HG02852 (cell line): ENCODE measurements around the gene ROBO1.
"Not testable (repeated sequence)": the region's sequence is repeated elsewhere in the genome, so short reads cannot be mapped to it uniquely, and the experiment has no call there.

Source experiments
- ATAC-seq: cut with Tn5 transposase; IDR thresholded peaks from one replicate; pipeline ENCODE4 v1.9.1; 2021; ENCODE audit warnings: mild to moderate bottlenecking, moderate library complexity; ENCODE audit not compliant: unreplicated experiment

ROBO1 gene

GRCh38 chr3:78725703-78726246 is 1042.0 kb downstream of the ROBO1 start:
- ATAC-seq = no peak

GRCh38 chr3:78724859-78725258 is 1042.9 kb downstream of the ROBO1 start:
- no peak for ATAC-seq

- not testable (repeated sequence) for ATAC-seq
Observed at GRCh38 chr3:78724364-78724763, 1043.4 kb downstream of the ROBO1 start.

GRCh38 chr3:78721771-78722543 is 1045.8 kb downstream of the ROBO1 start:
- ATAC-seq = no peak

- no peak for ATAC-seq
Observed at GRCh38 chr3:78718707-78719106, 1049.1 kb downstream of the ROBO1 start.

GRCh38 chr3:78717041-78717440 is 1050.8 kb downstream of the ROBO1 start:
- ATAC-seq = no peak

- ATAC-seq = no peak
Observed at GRCh38 chr3:78712941-78713340, 1054.9 kb downstream of the ROBO1 start.

GRCh38 chr3:78712270-78712669 is 1055.5 kb downstream of the ROBO1 start:
- no peak for ATAC-seq

- ATAC-seq = no peak
Observed at GRCh38 chr3:78708565-78709073, 1059.2 kb downstream of the ROBO1 start.

- no peak for ATAC-seq
Observed at GRCh38 chr3:78707609-78708008, 1060.2 kb downstream of the ROBO1 start.

- no peak for ATAC-seq
Observed at GRCh38 chr3:78706906-78707523, 1060.8 kb downstream of the ROBO1 start.

- no peak for ATAC-seq
Observed at GRCh38 chr3:78703944-78704343, 1063.9 kb downstream of the ROBO1 start.

GRCh38 chr3:78701537-78701936 is 1066.3 kb downstream of the ROBO1 start:
- ATAC-seq = no peak

- ATAC-seq = no peak
Observed at GRCh38 chr3:78698431-78698830, 1069.4 kb downstream of the ROBO1 start.

- no peak for ATAC-seq
Observed at GRCh38 chr3:78697426-78697825, 1070.4 kb downstream of the ROBO1 start.

GRCh38 chr3:78690766-78691165 is 1077.0 kb downstream of the ROBO1 start:
- no peak for ATAC-seq

- ATAC-seq = no peak
Observed at GRCh38 chr3:78689378-78689777, 1078.4 kb downstream of the ROBO1 start.

- ATAC-seq = no peak
Observed at GRCh38 chr3:78687520-78687919, 1080.3 kb downstream of the ROBO1 start.

GRCh38 chr3:78683284-78683683 is 1084.5 kb downstream of the ROBO1 start:
- no peak for ATAC-seq

GRCh38 chr3:78675119-78675805 is 1092.5 kb downstream of the ROBO1 start:
- ATAC-seq = not testable (repeated sequence)

- no peak for ATAC-seq
Observed at GRCh38 chr3:78670746-78671145, 1097.1 kb downstream of the ROBO1 start.
